Transverse colon (tissue), 3 donors: ENCODE data around the gene PUM1.

ENCODE experiments used
- POLR2A ChIP-seq: fragments of 450-650 bp; IDR thresholded peaks from one replicate; pipeline ENCODE4 v1.6.1; 2016; ENCODE audit warnings: antibody characterized with exemption, mild to moderate bottlenecking, moderate library complexity
- TF ChIP-seq, protein P1 (sequence below), 5 experiments: fragments of 200-600 bp in 3 of 5; fragments of 450-650 bp in 2 of 5; sonication (generic) in 3 of 5; IDR thresholded peaks; 1 replicate in 2 of 5; 2 replicates in 3 of 5; pipeline ENCODE4 v1.5.1; 2016 to 2017; ENCODE audit warnings: antibody characterized with exemption in 5 of 5, inconsistent platforms in 3 of 5, mild to moderate bottlenecking in 2 of 5, moderate library complexity in 1 of 5

- no peak for TF ChIP-seq POLR2A
- TF ChIP-seq, protein P1, sequence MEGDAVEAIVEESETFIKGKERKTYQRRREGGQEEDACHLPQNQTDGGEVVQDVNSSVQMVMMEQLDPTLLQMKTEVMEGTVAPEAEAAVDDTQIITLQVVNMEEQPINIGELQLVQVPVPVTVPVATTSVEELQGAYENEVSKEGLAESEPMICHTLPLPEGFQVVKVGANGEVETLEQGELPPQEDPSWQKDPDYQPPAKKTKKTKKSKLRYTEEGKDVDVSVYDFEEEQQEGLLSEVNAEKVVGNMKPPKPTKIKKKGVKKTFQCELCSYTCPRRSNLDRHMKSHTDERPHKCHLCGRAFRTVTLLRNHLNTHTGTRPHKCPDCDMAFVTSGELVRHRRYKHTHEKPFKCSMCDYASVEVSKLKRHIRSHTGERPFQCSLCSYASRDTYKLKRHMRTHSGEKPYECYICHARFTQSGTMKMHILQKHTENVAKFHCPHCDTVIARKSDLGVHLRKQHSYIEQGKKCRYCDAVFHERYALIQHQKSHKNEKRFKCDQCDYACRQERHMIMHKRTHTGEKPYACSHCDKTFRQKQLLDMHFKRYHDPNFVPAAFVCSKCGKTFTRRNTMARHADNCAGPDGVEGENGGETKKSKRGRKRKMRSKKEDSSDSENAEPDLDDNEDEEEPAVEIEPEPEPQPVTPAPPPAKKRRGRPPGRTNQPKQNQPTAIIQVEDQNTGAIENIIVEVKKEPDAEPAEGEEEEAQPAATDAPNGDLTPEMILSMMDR (IDR thresholded peaks at IDR 0.05) = no peak
Observed at GRCh38 chr1:30903343-30904034, 162.0 kb downstream of the PUM1 start.
